SK-N-SH (cell line): Measurements from ENCODE around the gene CLSTN2. TPM values are rescaled to one million over a fixed set of nuclear protein-coding genes. Genes with fewer than 3 reads are reported as not detected.
A peak's percentile ranks its signal among the peaks of the same experiment; 100 is the strongest.

Source experiments
- CTCF ChIA-PET: fragments of 300-600, 350-600 bp; formaldehyde crosslinking; extraction: SDS; loops from one replicate; lab custom pipeline; 2021; lab: Yijun Ruan, JAX
- POLR2A ChIA-PET: fragments of 350-600 bp; sonication (Branson Sonifier 250); formaldehyde crosslinking; extraction: SDS; loops from one replicate; lab custom pipeline; 2020; ENCODE audit warnings: antibody characterized with exemption, inconsistent platforms; lab: Yijun Ruan, JAX
- DNase-seq: peaks from one replicate; pipeline ENCODE4 v3.0.0; 2012
- H2AFZ ChIP-seq: fragments of 200-600 bp; sonication (generic); 2 replicates; pipeline ENCODE4 v1.8.1; 2016; ENCODE audit warnings: antibody characterized with exemption, mild to moderate bottlenecking, low read depth
- H3F3A ChIP-seq: fragments of 200-600 bp; sonication (generic); replicated peaks from 2 replicates; pipeline ENCODE3; 2016; ENCODE audit warnings: antibody characterized with exemption, mild to moderate bottlenecking; ENCODE audit not compliant: insufficient read depth
- H3K27ac ChIP-seq, 2 experiments: fragments of 200-500 bp in 1 of 2; fragments of 200-600 bp in 1 of 2; sonication (Bioruptor generic) in 1 of 2; sonication (generic), shearing (Covaris generic) in 1 of 2; 2 replicates each; pipeline versions ENCODE4 v1.5.1 to v1.6.1; 2014 to 2016; ENCODE audit warnings: low read depth in 2 of 2, inconsistent platforms in 1 of 2, low read length in 1 of 2, mild to moderate bottlenecking in 1 of 2, mixed read lengths in 1 of 2
- H3K27me3 ChIP-seq: fragments of 200-600 bp; sonication (generic), shearing (Covaris generic); 2 replicates; pipeline ENCODE4 v1.6.1; 2016; ENCODE audit warnings: mixed run types; ENCODE audit not compliant: insufficient read depth
- H3K36me3 ChIP-seq, 2 experiments: fragments of 200-500 bp in 1 of 2; fragments of 200-600 bp in 1 of 2; sonication (Bioruptor generic) in 1 of 2; sonication (generic) in 1 of 2; replicated peaks in 1 of 2; 2 replicates each; pipeline versions ENCODE3 to v1.5.1; 2014 to 2016; ENCODE audit warnings: low read length in 1 of 2, mild to moderate bottlenecking in 1 of 2; ENCODE audit not compliant: insufficient read depth in 2 of 2, control insufficient read depth in 1 of 2
- H3K4me1 ChIP-seq, 2 experiments: fragments of 200-500 bp in 1 of 2; fragments of 200-600 bp in 1 of 2; sonication (Bioruptor generic) in 1 of 2; sonication (generic), shearing (Covaris generic) in 1 of 2; 2 replicates each; pipeline versions ENCODE4 v1.5.1 to v1.6.1; 2014 to 2016; ENCODE audit warnings: low read depth in 1 of 2, low read length in 1 of 2, mixed run types in 1 of 2; ENCODE audit not compliant: insufficient read depth in 2 of 2, control insufficient read depth in 1 of 2
- H3K4me2 ChIP-seq: fragments of 200-600 bp; sonication (generic), shearing (Covaris generic); 2 replicates; pipeline ENCODE4 v1.6.1; 2017; ENCODE audit warnings: mixed run types
- H3K4me3 ChIP-seq, 2 experiments: fragments of 200-500 bp in 1 of 2; fragments of 200-600 bp in 1 of 2; sonication (Bioruptor generic) in 1 of 2; sonication (generic), shearing (Covaris generic) in 1 of 2; 2 replicates each; pipeline versions ENCODE4 v1.5.1 to v1.8.1; 2014 to 2016; ENCODE audit warnings: low read depth in 2 of 2, inconsistent platforms in 1 of 2, low read length in 1 of 2, mild to moderate bottlenecking in 1 of 2, mixed read lengths in 1 of 2, moderate library complexity in 1 of 2
- H3K79me2 ChIP-seq: fragments of 200-600 bp; sonication (generic); 2 replicates; pipeline ENCODE4 v1.8.1; 2017; ENCODE audit warnings: mild to moderate bottlenecking; ENCODE audit not compliant: insufficient read depth
- H3K9ac ChIP-seq: fragments of 200-600 bp; sonication (generic); 2 replicates; pipeline ENCODE4 v1.6.1; 2017; ENCODE audit warnings: mixed run types
- H3K9me2 ChIP-seq: fragments of 200-600 bp; sonication (generic); 2 replicates; pipeline ENCODE4 v1.6.1; 2017; ENCODE audit warnings: mixed run types
- H3K9me3 ChIP-seq: fragments of 200-600 bp; sonication (generic); 2 replicates; pipeline ENCODE4 v1.6.1; 2017; ENCODE audit warnings: mixed run types, mild to moderate bottlenecking, moderate library complexity
- H4K20me1 ChIP-seq: fragments of 200-600 bp; sonication (generic); 2 replicates; pipeline ENCODE4 v1.6.1; 2017; ENCODE audit warnings: mild to moderate bottlenecking, mixed run types; ENCODE audit not compliant: insufficient read depth
- ELF1 ChIP-seq: IDR thresholded peaks from 2 replicates; pipeline ENCODE4 v1.4.0; 2012
- EP300 ChIP-seq, 2 experiments: IDR thresholded peaks; 2 replicates each; pipeline versions ENCODE4 v1.4.0 to v1.6.1; 2012; ENCODE audit warnings: borderline replicate concordance in 1 of 2, low read depth in 1 of 2, low read length in 1 of 2
- EZH2phosphoT487 ChIP-seq: fragments of 200-600 bp; sonication (generic); IDR thresholded peaks from 2 replicates; pipeline ENCODE4 v1.6.1; 2017; ENCODE audit warnings: low read depth, mixed run types, mild to moderate bottlenecking, antibody characterized with exemption, moderate library complexity, borderline replicate concordance
- FOXM1 ChIP-seq: IDR thresholded peaks from 2 replicates; pipeline ENCODE4 v1.4.0; 2012; ENCODE audit warnings: low read depth, mild to moderate bottlenecking
- RAD21 ChIP-seq: IDR thresholded peaks from 2 replicates; pipeline ENCODE4 v1.6.1; 2012; ENCODE audit warnings: mild to moderate bottlenecking, low read length
- WGBS: methylation state at CpG from one replicate; pipeline ENCODE4 v1.1.6; 2017; ENCODE audit warnings: low lambda C conversion rate; 5-methylcytosine and 5-hydroxymethylcytosine counted together
- polyA plus RNA-seq, 3 experiments: library from polyadenylated mRNA; depleted of rRNA; stranded (reverse); fragments of >200 nt; gene quantifications; 2 replicates each; pipeline ENCODE4 v1.2.3, GENCODE V29; 2012
- TF ChIP-seq, protein P1 (sequence below): IDR thresholded peaks from 2 replicates; pipeline ENCODE4; 2012
- TF ChIP-seq, protein P2 (sequence below): fragments of 150-350 bp; IDR thresholded peaks from 2 replicates; pipeline ENCODE4 v1.6.1; 2016; ENCODE audit warnings: mild to moderate bottlenecking, low read depth, low read length

Gene CLSTN2
- polyA plus RNA-seq, 1 of the 3 experiments (the other 2 are of a cell fraction), result 0.02 TPM

DNA sequence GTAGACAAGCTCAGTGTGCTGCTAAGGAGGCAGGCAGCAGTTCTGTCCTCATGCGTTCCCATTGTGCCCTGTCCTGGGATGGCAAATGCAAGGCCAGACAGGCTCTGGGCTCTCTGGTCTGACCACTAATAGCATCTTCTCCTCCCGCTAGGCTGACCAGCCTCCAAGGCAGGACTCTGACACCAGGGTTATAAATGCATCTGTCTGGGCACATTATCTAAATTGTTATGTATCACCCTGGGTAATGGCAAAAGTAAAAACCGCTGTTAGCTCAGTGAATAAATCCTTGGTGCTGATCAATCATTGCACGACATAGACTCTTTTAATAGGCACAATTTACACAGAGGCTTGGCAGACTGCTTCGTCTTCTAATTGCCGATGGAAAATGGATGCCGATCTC lies 85.6 kb downstream of the CLSTN2 start:
- POLR2A ChIA-PET, result no interaction called here
- H3K9ac ChIP-seq, result no peak overlapping the region

DNA sequence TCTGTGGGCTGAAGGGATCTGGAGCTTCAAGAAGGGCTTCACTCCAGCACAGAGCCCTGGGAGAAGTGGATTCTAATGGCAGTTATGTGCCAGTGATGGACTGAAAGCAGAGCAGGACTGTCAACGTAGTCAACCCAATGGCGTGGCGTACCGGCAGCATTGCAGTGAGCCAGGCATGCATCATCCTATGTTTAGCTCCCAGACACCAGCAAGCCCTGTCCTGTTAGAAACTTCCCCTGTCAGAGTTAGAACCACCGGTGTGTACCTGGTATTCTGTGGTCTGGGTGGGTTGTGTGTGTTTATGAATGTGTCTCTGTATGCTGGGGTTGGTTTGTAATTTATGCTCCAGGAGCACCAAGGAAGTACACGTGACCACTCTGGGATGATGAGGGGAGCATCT lies 86.3 kb downstream of the CLSTN2 start:
- no peak overlapping the region for H3K4me2 ChIP-seq
- ChIA-PET POLR2A (no interaction called here), CTCF (interaction anchor here (0.8 to 1.4 kb wide), 4 partner anchors 14 to 57 kb away, joined by 3 to 4 read pairs (median 3); no protein-coding TSS in a partner anchor)
- H3K4me3 ChIP-seq, result no peak overlapping the region
- no peak overlapping the region for H3K9ac ChIP-seq
- H4K20me1 ChIP-seq, result no peaks in the 10 kb centered on the region
- 61% methylated on average over 6 of the region's 6 CpGs for WGBS
- H3K27ac ChIP-seq, result no peak overlapping the region
- no peaks in the 10 kb centered on the region for H3K79me2 ChIP-seq
- H3K36me3 ChIP-seq, result no peaks in the 10 kb centered on the region
- no peak for TF ChIP-seq ELF1
- no peaks in the 10 kb centered on the region for H3K9me3 ChIP-seq
- no peaks in the 10 kb centered on the region for H3K27me3 ChIP-seq
- no peaks in the 10 kb centered on the region for H3F3A ChIP-seq
- no peak overlapping the region for H2AFZ ChIP-seq
- no peak for DNase-seq
- peaks cover 0 to 49% of the 10 kb centered on the region in 2 experiments; a peak in 2 of 4 replicates for H3K4me1 ChIP-seq
- H3K9me2 ChIP-seq, result no peaks in the 10 kb centered on the region

More for the DNA sequence above, 85.6 kb downstream of the CLSTN2 start:
- WGBS, result 45% methylated on average over 7 of the region's 7 CpGs
- CTCF ChIA-PET, result interaction anchor here (0.8 to 1.3 kb wide), 3 partner anchors 15 to 57 kb away, joined by 3 read pairs; no protein-coding TSS in a partner anchor
- Histone ChIP-seq H3F3A (no peaks in the 10 kb centered on the region), H3K4me2 (no peak overlapping the region), H2AFZ (no peak overlapping the region), H3K9me2 (no peaks in the 10 kb centered on the region), H3K4me1 (peaks cover 0 to 49% of the 10 kb centered on the region in 2 experiments; a peak in 2 of 4 replicates), H3K27me3 (no peaks in the 10 kb centered on the region), H3K36me3 (no peaks in the 10 kb centered on the region), H3K27ac (peak overlapping the region in 1 of 2 experiments; percentile 72; a peak in 2 of 4 replicates), H3K9me3 (no peaks in the 10 kb centered on the region), H3K4me3 (no peak overlapping the region), H4K20me1 (no peaks in the 10 kb centered on the region), H3K79me2 (no peaks in the 10 kb centered on the region)
- DNase-seq, result peak; percentile 25
- no peak for TF ChIP-seq FOXM1
- TF ChIP-seq, protein P1, sequence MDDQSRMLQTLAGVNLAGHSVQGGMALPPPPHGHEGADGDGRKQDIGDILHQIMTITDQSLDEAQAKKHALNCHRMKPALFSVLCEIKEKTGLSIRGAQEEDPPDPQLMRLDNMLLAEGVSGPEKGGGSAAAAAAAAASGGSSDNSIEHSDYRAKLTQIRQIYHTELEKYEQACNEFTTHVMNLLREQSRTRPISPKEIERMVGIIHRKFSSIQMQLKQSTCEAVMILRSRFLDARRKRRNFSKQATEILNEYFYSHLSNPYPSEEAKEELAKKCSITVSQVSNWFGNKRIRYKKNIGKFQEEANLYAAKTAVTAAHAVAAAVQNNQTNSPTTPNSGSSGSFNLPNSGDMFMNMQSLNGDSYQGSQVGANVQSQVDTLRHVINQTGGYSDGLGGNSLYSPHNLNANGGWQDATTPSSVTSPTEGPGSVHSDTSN, result no peak
- peak in 1 of 2 experiments; percentile 13; a peak in 1 of 4 replicates for TF ChIP-seq EP300 (IDR thresholded peaks at IDR 0.05; ENCODE audit: borderline replicate concordance in 1 of 2, low read depth in 1 of 2, low read length in 1 of 2)

DNA sequence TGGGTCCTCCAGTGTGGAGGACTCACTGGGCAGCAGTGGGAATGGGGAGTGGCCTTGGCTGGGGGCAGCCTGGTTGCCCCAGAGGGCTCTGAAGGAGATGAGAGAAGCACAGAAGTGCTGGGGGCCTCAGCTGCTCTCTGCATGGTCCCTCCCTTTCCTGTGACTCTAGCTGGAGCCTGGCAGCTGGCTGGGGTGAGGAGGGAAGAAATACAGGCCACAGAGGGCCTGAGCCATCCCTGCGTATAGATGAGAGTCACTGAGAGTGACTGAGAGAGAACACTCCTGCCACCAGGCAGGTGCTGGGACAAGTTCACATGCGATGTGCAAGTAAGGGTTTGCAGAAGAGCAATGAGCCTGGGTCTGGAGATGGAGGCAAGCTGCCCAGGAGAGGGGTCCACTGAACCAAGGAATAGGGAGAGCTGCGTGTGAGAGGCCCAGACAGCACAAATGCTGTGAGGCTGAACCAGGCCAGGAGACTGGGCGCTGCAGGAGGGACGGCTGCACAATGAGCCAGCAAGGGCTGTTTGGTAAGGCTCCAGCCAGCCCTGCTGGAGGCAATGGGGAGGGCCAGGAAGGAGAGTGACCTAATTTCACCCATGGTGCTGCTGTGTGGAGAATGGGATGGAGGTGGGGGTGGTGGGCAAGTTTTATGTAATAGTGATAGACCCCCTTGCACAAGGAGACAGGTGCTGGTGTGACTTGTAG lies 87.2 kb downstream of the CLSTN2 start:
- WGBS, result 22% methylated on average over 5 of the region's 5 CpGs
- POLR2A ChIA-PET, result no interaction called here
- H3K36me3 ChIP-seq, result no peaks in the 10 kb centered on the region
- H3K79me2 ChIP-seq, result no peaks in the 10 kb centered on the region
- no peaks in the 10 kb centered on the region for H3F3A ChIP-seq
- no peak overlapping the region for H3K4me2 ChIP-seq
- H3K9ac ChIP-seq, result no peak overlapping the region
- no peak overlapping the region for H3K4me3 ChIP-seq
- H2AFZ ChIP-seq, result no peak overlapping the region
- TF ChIP-seq, protein P2, sequence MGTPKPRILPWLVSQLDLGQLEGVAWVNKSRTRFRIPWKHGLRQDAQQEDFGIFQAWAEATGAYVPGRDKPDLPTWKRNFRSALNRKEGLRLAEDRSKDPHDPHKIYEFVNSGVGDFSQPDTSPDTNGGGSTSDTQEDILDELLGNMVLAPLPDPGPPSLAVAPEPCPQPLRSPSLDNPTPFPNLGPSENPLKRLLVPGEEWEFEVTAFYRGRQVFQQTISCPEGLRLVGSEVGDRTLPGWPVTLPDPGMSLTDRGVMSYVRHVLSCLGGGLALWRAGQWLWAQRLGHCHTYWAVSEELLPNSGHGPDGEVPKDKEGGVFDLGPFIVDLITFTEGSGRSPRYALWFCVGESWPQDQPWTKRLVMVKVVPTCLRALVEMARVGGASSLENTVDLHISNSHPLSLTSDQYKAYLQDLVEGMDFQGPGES, result no peak
- no peak for TF ChIP-seq RAD21
- no peak for TF ChIP-seq EZH2phosphoT487
- TF ChIP-seq, all 33 proteins: peak for 0
- H3K27me3 ChIP-seq, result no peaks in the 10 kb centered on the region
- CTCF ChIA-PET, result interaction anchor here (1.1 to 1.8 kb wide), 3 partner anchors 13 to 88 kb away, joined by 3 to 12 read pairs (median 4); partner anchors contain the start of gene CLSTN2
- H3K27ac ChIP-seq, result peak overlapping the region in 1 of 2 experiments; percentile 73; a peak in 2 of 4 replicates
- DNase-seq, result peak; percentile 58
- peaks cover 0 to 49% of the 10 kb centered on the region in 2 experiments; a peak in 2 of 4 replicates for H3K4me1 ChIP-seq
- H4K20me1 ChIP-seq, result no peaks in the 10 kb centered on the region
- H3K9me2 ChIP-seq, result no peaks in the 10 kb centered on the region
- H3K9me3 ChIP-seq, result no peaks in the 10 kb centered on the region
